ENCODE data around the gene TRAF3IP1.

DNA sequence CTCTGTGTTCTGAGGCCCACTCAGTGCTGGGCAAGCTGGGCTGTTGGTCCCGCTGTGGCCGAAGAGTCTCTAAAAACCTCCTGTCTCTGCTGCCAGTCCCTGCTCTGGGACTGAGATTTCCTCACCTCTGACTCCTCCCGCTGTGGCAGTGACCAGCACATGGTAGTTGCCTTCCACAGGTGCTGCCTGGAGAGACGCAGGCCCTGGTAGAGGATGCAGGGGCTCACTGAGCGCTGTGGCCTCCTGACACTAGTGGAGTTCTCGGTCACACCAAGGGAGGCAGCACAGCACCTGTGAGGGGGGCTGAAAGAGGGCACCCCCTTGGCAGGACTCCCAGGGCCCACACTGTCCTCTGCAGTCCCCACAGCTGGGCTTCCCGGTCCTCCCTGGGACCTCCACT is 102.6 kb downstream of the TRAF3IP1 start:
- TF ChIP-seq, protein P1, sequence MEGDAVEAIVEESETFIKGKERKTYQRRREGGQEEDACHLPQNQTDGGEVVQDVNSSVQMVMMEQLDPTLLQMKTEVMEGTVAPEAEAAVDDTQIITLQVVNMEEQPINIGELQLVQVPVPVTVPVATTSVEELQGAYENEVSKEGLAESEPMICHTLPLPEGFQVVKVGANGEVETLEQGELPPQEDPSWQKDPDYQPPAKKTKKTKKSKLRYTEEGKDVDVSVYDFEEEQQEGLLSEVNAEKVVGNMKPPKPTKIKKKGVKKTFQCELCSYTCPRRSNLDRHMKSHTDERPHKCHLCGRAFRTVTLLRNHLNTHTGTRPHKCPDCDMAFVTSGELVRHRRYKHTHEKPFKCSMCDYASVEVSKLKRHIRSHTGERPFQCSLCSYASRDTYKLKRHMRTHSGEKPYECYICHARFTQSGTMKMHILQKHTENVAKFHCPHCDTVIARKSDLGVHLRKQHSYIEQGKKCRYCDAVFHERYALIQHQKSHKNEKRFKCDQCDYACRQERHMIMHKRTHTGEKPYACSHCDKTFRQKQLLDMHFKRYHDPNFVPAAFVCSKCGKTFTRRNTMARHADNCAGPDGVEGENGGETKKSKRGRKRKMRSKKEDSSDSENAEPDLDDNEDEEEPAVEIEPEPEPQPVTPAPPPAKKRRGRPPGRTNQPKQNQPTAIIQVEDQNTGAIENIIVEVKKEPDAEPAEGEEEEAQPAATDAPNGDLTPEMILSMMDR (IDR thresholded peaks at IDR 0.05 in 4 of 5, conservative IDR thresholded peaks at IDR 0.05 in 1 of 5) = no peak
- TF ChIP-seq POLR2A (IDR thresholded peaks at IDR 0.05) = no peak
